ENCODE data around the gene SH2D7.

SH2D7 gene

GRCh38 chr15:78104566-78105475, 12.5 kb downstream of the SH2D7 start:
- DNase-seq, result no peak

- no peak for DNase-seq
These were observed 13.3 kb downstream of the SH2D7 start for GRCh38 chr15:78105476-78106241.

- no peak for DNase-seq
These were observed 15.1 kb downstream of the SH2D7 start for GRCh38 chr15:78107471-78107870.

GRCh38 chr15:78108300-78109084, 16.1 kb downstream of the SH2D7 start:
- DNase-seq, result peak; percentile 76

GRCh38 chr15:78109156-78109555, 16.8 kb downstream of the SH2D7 start:
- no peak for DNase-seq

- DNase-seq, result no peak
These were observed 17.7 kb downstream of the SH2D7 start for GRCh38 chr15:78110096-78110495.

- no peak for DNase-seq
These were observed 18.6 kb downstream of the SH2D7 start for GRCh38 chr15:78110916-78111475.

- no peak for DNase-seq
These were observed 19.4 kb downstream of the SH2D7 start for GRCh38 chr15:78111788-78112187.

- no peak for DNase-seq
These were observed 20.2 kb downstream of the SH2D7 start for GRCh38 chr15:78112551-78112950.

- no peak for DNase-seq
These were observed 28.2 kb downstream of the SH2D7 start for GRCh38 chr15:78120523-78120922.

- no peak for DNase-seq
These were observed 32.9 kb downstream of the SH2D7 start for GRCh38 chr15:78125267-78125666.

- DNase-seq, result no peak
These were observed 35.5 kb downstream of the SH2D7 start for GRCh38 chr15:78127882-78128281.

GRCh38 chr15:78129077-78129750, 36.9 kb downstream of the SH2D7 start:
- no peak for DNase-seq

- DNase-seq, result no peak
These were observed 37.5 kb downstream of the SH2D7 start for GRCh38 chr15:78129751-78130287.

- no peak for DNase-seq
These were observed 38.3 kb downstream of the SH2D7 start for GRCh38 chr15:78130466-78131294.

GRCh38 chr15:78131295-78132061, 39.1 kb downstream of the SH2D7 start, which contains the start of gene CIB2:
TSS of gene CIB2 (minus strand) at chr15:78131445. CDS start at chr15:78131215, 230 bp downstream.
- DNase-seq, result peak; percentile 65

GRCh38 chr15:78133801-78134200, 41.4 kb downstream of the SH2D7 start:
- no peak for DNase-seq

GRCh38 chr15:78139578-78139977, 47.2 kb downstream of the SH2D7 start:
- DNase-seq, result no peak

- DNase-seq, result no peak
These were observed 47.9 kb downstream of the SH2D7 start for GRCh38 chr15:78140292-78140691.

GRCh38 chr15:78142332-78142731, 50.0 kb downstream of the SH2D7 start:
- DNase-seq, result no peak
